PC-3 (cell line): ENCODE measurements around the gene BICRAL. TPM values are rescaled to one million over a fixed set of nuclear protein-coding genes. Genes with fewer than 3 reads are reported as not detected.
A peak's percentile ranks its signal among the peaks of the same experiment; 100 is the strongest.
"Not testable (repeated sequence)": the region's sequence is repeated elsewhere in the genome, so short reads cannot be mapped to it uniquely, and the experiment has no call there.

ENCODE experiments used
- ATAC-seq: fragments of 200-7000 bp; cut with Tn5 transposase; 2 replicates; pipeline ENCODE4 v1.9.1; 2020; ENCODE audit warnings: mild to moderate bottlenecking, moderate library complexity
- Bru-seq: library from RNA; stranded (reverse); fragments of 400-500 nt; gene quantifications from one replicate; lab custom pipeline; 2021; lab: Mats Ljungman, UMichigan
- BruChase-seq, 2 experiments: library from RNA; stranded (reverse); fragments of 400-500 nt; gene quantifications; one replicate each; lab custom pipeline; 2021; lab: Mats Ljungman, UMichigan
- BruUV-seq: library from RNA; stranded (reverse); fragments of 400-500 nt; replicated peaks from 2 replicates; lab custom pipeline; 2021; lab: Mats Ljungman, UMichigan
- CTCF ChIA-PET: fragments of 300-600 bp; sonication (Branson Sonifier 250); formaldehyde crosslinking; loops from one replicate; lab custom pipeline; 2022; ENCODE audit warnings: antibody characterized with exemption; lab: Charles Lee
- POLR2A ChIA-PET: fragments of 300-600 bp; sonication (Branson Sonifier 250); formaldehyde crosslinking; loops from one replicate; lab custom pipeline; 2022; ENCODE audit warnings: antibody characterized with exemption; ENCODE audit not compliant: unreplicated experiment; lab: Charles Lee
- DNase-seq: peaks from one replicate; pipeline ENCODE4 v3.0.0-alpha.2; 2015
- H2AFZ ChIP-seq: fragments of 300-600 bp; sonication (generic); 2 replicates; pipeline ENCODE4 v1.6.0; 2016; ENCODE audit warnings: antibody characterized with exemption, low read length
- H3F3A ChIP-seq: fragments of 300-600 bp; sonication (generic); one replicate; pipeline ENCODE4 v1.6.0; 2017; ENCODE audit warnings: antibody characterized with exemption, low read length, control low read depth, mild to moderate bottlenecking; ENCODE audit not compliant: unreplicated experiment
- H3K27ac ChIP-seq: fragments of 300-600 bp; sonication (generic); 2 replicates; pipeline ENCODE4 v1.5.1; 2016; ENCODE audit warnings: mild to moderate bottlenecking, low read length
- H3K27me3 ChIP-seq: fragments of 300-600 bp; sonication (generic); 2 replicates; pipeline ENCODE4 v1.6.1; 2016; ENCODE audit warnings: low read length, mixed read lengths
- H3K36me3 ChIP-seq: fragments of 300-600 bp; sonication (generic); 2 replicates; pipeline ENCODE4 v1.6.1; 2016; ENCODE audit warnings: low read depth, mixed run types, low read length, mixed read lengths
- H3K4me1 ChIP-seq: fragments of 300-600 bp; sonication (generic); 2 replicates; pipeline ENCODE4 v1.5.1; 2016; ENCODE audit warnings: low read length; ENCODE audit not compliant: insufficient read depth
- H3K4me2 ChIP-seq: fragments of 300-600 bp; sonication (generic); 2 replicates; pipeline ENCODE4 v1.6.0; 2016; ENCODE audit warnings: low read length
- H3K4me3 ChIP-seq: fragments of 300-600 bp; sonication (generic); 2 replicates; pipeline ENCODE4 v1.5.1; 2016; ENCODE audit warnings: mild to moderate bottlenecking, low read length, mixed read lengths
- H3K79me2 ChIP-seq: fragments of 300-600 bp; sonication (generic); 2 replicates; pipeline ENCODE4 v1.6.1; 2017; ENCODE audit warnings: low read length, mixed read lengths
- H3K9ac ChIP-seq: fragments of 300-600 bp; sonication (generic); 2 replicates; pipeline ENCODE4 v1.6.0; 2016; ENCODE audit warnings: mild to moderate bottlenecking, low read length
- H3K9me2 ChIP-seq: fragments of 300-600 bp; sonication (generic); replicated peaks from 2 replicates; pipeline ENCODE4 v1.6.1; 2016; ENCODE audit warnings: mixed run types, low read length, mixed read lengths
- H3K9me3 ChIP-seq: fragments of 300-600 bp; sonication (generic); 2 replicates; pipeline ENCODE4 v1.6.1; 2016; ENCODE audit warnings: low read length, mixed read lengths
- H4K20me1 ChIP-seq: fragments of 300-600 bp; sonication (generic); 2 replicates; pipeline ENCODE4 v1.6.1; 2016; ENCODE audit warnings: low read length, mixed read lengths
- CTCF ChIP-seq: fragments of 300-600 bp; sonication (generic); conservative IDR thresholded peaks from 2 replicates; pipeline ENCODE4 v1.5.1; 2017; ENCODE audit warnings: antibody characterized with exemption, low read depth, mild to moderate bottlenecking, low read length
- EZH2 ChIP-seq: fragments of 300-600 bp; sonication (generic); IDR thresholded peaks from one replicate; pipeline ENCODE4 v1.6.1; 2017; ENCODE audit warnings: antibody characterized with exemption, mild to moderate bottlenecking, low read length; ENCODE audit not compliant: unreplicated experiment
- EZH2phosphoT487 ChIP-seq: fragments of 300-600 bp; sonication (generic); IDR thresholded peaks from 2 replicates; pipeline ENCODE4 v1.6.1; 2018; ENCODE audit warnings: mild to moderate bottlenecking, antibody characterized with exemption, low read length, borderline replicate concordance
- intact Hi-C: fragments of 100-400 bp; cut with micrococcal nuclease; formaldehyde crosslinking; loops from 2 replicates; pipeline ENCODE4 v1.9.0; 2023
- long read RNA-seq: library from polyadenylated mRNA; unstranded; transcript quantifications from one replicate; pipeline ENCODE4 v2.0.0, GENCODE V29; 2021; ENCODE audit not compliant: unreplicated experiment
- total RNA-seq: library from RNA; depleted of rRNA; stranded (reverse); fragments of >200 nt; gene quantifications from 2 replicates; pipeline ENCODE4 v1.2.3, GENCODE V29; 2014; rRNA removed

BICRAL gene
- 3.3 and 3.5 TPM in 2 replicates for total RNA-seq
- Bru-seq, nascent RNA = percentile 68 among the genes with signal in this experiment
- BruChase-seq, experiment 1, labeled RNA remaining after a 6-hour chase = percentile 66 among the genes with signal in this experiment
- percentile 66 among the genes with signal in this experiment for BruChase-seq, experiment 2, labeled RNA remaining after a 2-hour chase
- long read RNA-seq, partial matches to known transcripts = 1 of 7 reads
- long read RNA-seq, other reads (novel, unspliced or antisense) = 6 of 7 reads

- intact Hi-C loops = loop anchor here (1.0 to 2.0 kb wide), 3 partner anchors 15 to 95 kb away; partner anchors contain the start of gene TBCC
- H3K4me3 ChIP-seq = peak within 1 kb of the TSS; percentile 76
- peaks cover 47% of the 10 kb centered on the region for H3K4me1 ChIP-seq
- peak within 1 kb of the TSS; percentile 99 for H3K9ac ChIP-seq
- H3K27ac ChIP-seq = peak within 1 kb of the TSS; percentile 93
- H3K79me2 ChIP-seq = peaks cover 51% of the 10 kb centered on the region
- DNase-seq (peak; percentile 78), ATAC-seq (peak; percentile 31)
- BruUV-seq = no TSS peak
- ChIA-PET POLR2A (interaction anchor here (0.6 to 1.2 kb wide), 13 partner anchors 10 to 845 kb away, joined by 3 to 25 read pairs (median 6); partner anchors contain the start of genes PPP2R5D, RPL7L1 and TBCC), CTCF (interaction anchor here (0.6 kb wide), 2 partner anchors 95 to 502 kb away, joined by 3 to 7 read pairs; no protein-coding TSS in a partner anchor)
- no peak for TF ChIP-seq EZH2
- no peak for TF ChIP-seq EZH2phosphoT487
- no peak for TF ChIP-seq CTCF
- no peaks in the 10 kb centered on the region for H3K36me3 ChIP-seq
- no peaks in the 10 kb centered on the region for H3K9me3 ChIP-seq
- H3K9me2 ChIP-seq = no peaks in the 10 kb centered on the region
- peak within 1 kb of the TSS; percentile 79 for H2AFZ ChIP-seq
- no peaks in the 10 kb centered on the region for H4K20me1 ChIP-seq
- H3K4me2 ChIP-seq = peak within 1 kb of the TSS; percentile 89
- H3F3A ChIP-seq = no peaks in the 10 kb centered on the region
- H3K27me3 ChIP-seq = no peaks in the 10 kb centered on the region
Measured at GRCh38 chr6:42781796-42782688, at the start of gene BICRAL. BICRAL (plus strand) TSS chr6:42782052; CDS start chr6:42822023, 39,971 bp downstream.

GRCh38 chr6:42733867-42734481 is 47.9 kb upstream of the BICRAL start:
- H3K79me2 ChIP-seq, H3K4me2 ChIP-seq, H2AFZ ChIP-seq, H3K9ac ChIP-seq, H3K4me1 ChIP-seq, intact Hi-C loops, H3K4me3 ChIP-seq, BruUV-seq, H3K9me2 ChIP-seq, H3K27me3 ChIP-seq, H3K27ac ChIP-seq, H3K9me3 ChIP-seq, DNase-seq, H4K20me1 ChIP-seq, POLR2A ChIA-PET, H3F3A ChIP-seq, H3K36me3 ChIP-seq, ATAC-seq: not testable (repeated sequence)
- CTCF ChIA-PET = interaction anchor here (0.6 kb wide), 1 partner anchor 62 kb away, joined by 8 read pairs; no protein-coding TSS in a partner anchor

- Histone ChIP-seq H3K4me3 (no peak overlapping the region), H3K9me2 (no peaks in the 10 kb centered on the region), H2AFZ (no peak overlapping the region), H3K4me2 (no peak overlapping the region), H4K20me1 (no peaks in the 10 kb centered on the region), H3K9me3 (no peaks in the 10 kb centered on the region), H3K36me3 (no peaks in the 10 kb centered on the region), H3F3A (no peaks in the 10 kb centered on the region), H3K4me1 (no peaks in the 10 kb centered on the region), H3K27me3 (no peaks in the 10 kb centered on the region), H3K9ac (no peak overlapping the region), H3K79me2 (no peaks in the 10 kb centered on the region), H3K27ac (no peak overlapping the region)
- ChIA-PET POLR2A (interaction anchor here (0.6 kb wide), 1 partner anchor 263 kb away, joined by 3 read pairs; no protein-coding TSS in a partner anchor), CTCF (interaction anchor here (0.6 kb wide), 1 partner anchor 604 kb away, joined by 6 read pairs; no protein-coding TSS in a partner anchor)
- no TSS peak for BruUV-seq
- intact Hi-C loops = no loop called here
- ATAC-seq (no peak), DNase-seq (no peak)
- TF ChIP-seq EZH2phosphoT487 (no peak), CTCF (no peak)
Measured at GRCh38 chr6:42735976-42736375, 45.9 kb upstream of the BICRAL start.
